SK-N-SH (cell line): ENCODE results near the gene ATP1A2. TPM values are rescaled to one million over a fixed set of nuclear protein-coding genes. Genes with fewer than 3 reads are reported as not detected.

Source experiments
- CTCF ChIA-PET: fragments of 300-600, 350-600 bp; formaldehyde crosslinking; extraction: SDS; loops from one replicate; lab custom pipeline; 2021; lab: Yijun Ruan, JAX
- POLR2A ChIA-PET: fragments of 350-600 bp; sonication (Branson Sonifier 250); formaldehyde crosslinking; extraction: SDS; loops from one replicate; lab custom pipeline; 2020; ENCODE audit warnings: antibody characterized with exemption, inconsistent platforms; lab: Yijun Ruan, JAX
- DNase-seq: peaks from one replicate; pipeline ENCODE4 v3.0.0; 2012
- H2AFZ ChIP-seq: fragments of 200-600 bp; sonication (generic); 2 replicates; pipeline ENCODE4 v1.8.1; 2016; ENCODE audit warnings: antibody characterized with exemption, mild to moderate bottlenecking, low read depth
- H3F3A ChIP-seq: fragments of 200-600 bp; sonication (generic); replicated peaks from 2 replicates; pipeline ENCODE3; 2016; ENCODE audit warnings: antibody characterized with exemption, mild to moderate bottlenecking; ENCODE audit not compliant: insufficient read depth
- H3K27ac ChIP-seq, 2 experiments: fragments of 200-500 bp in 1 of 2; fragments of 200-600 bp in 1 of 2; sonication (Bioruptor generic) in 1 of 2; sonication (generic), shearing (Covaris generic) in 1 of 2; 2 replicates each; pipeline versions ENCODE4 v1.5.1 to v1.6.1; 2014 to 2016; ENCODE audit warnings: low read depth in 2 of 2, inconsistent platforms in 1 of 2, low read length in 1 of 2, mild to moderate bottlenecking in 1 of 2, mixed read lengths in 1 of 2
- H3K27me3 ChIP-seq: fragments of 200-600 bp; sonication (generic), shearing (Covaris generic); 2 replicates; pipeline ENCODE4 v1.6.1; 2016; ENCODE audit warnings: mixed run types; ENCODE audit not compliant: insufficient read depth
- H3K36me3 ChIP-seq, 2 experiments: fragments of 200-500 bp in 1 of 2; fragments of 200-600 bp in 1 of 2; sonication (Bioruptor generic) in 1 of 2; sonication (generic) in 1 of 2; replicated peaks in 1 of 2; 2 replicates each; pipeline versions ENCODE3 to v1.5.1; 2014 to 2016; ENCODE audit warnings: low read length in 1 of 2, mild to moderate bottlenecking in 1 of 2; ENCODE audit not compliant: insufficient read depth in 2 of 2, control insufficient read depth in 1 of 2
- H3K4me1 ChIP-seq, 2 experiments: fragments of 200-500 bp in 1 of 2; fragments of 200-600 bp in 1 of 2; sonication (Bioruptor generic) in 1 of 2; sonication (generic), shearing (Covaris generic) in 1 of 2; 2 replicates each; pipeline versions ENCODE4 v1.5.1 to v1.6.1; 2014 to 2016; ENCODE audit warnings: low read depth in 1 of 2, low read length in 1 of 2, mixed run types in 1 of 2; ENCODE audit not compliant: insufficient read depth in 2 of 2, control insufficient read depth in 1 of 2
- H3K4me2 ChIP-seq: fragments of 200-600 bp; sonication (generic), shearing (Covaris generic); 2 replicates; pipeline ENCODE4 v1.6.1; 2017; ENCODE audit warnings: mixed run types
- H3K4me3 ChIP-seq, 2 experiments: fragments of 200-500 bp in 1 of 2; fragments of 200-600 bp in 1 of 2; sonication (Bioruptor generic) in 1 of 2; sonication (generic), shearing (Covaris generic) in 1 of 2; 2 replicates each; pipeline versions ENCODE4 v1.5.1 to v1.8.1; 2014 to 2016; ENCODE audit warnings: low read depth in 2 of 2, inconsistent platforms in 1 of 2, low read length in 1 of 2, mild to moderate bottlenecking in 1 of 2, mixed read lengths in 1 of 2, moderate library complexity in 1 of 2
- H3K79me2 ChIP-seq: fragments of 200-600 bp; sonication (generic); 2 replicates; pipeline ENCODE4 v1.8.1; 2017; ENCODE audit warnings: mild to moderate bottlenecking; ENCODE audit not compliant: insufficient read depth
- H3K9ac ChIP-seq: fragments of 200-600 bp; sonication (generic); 2 replicates; pipeline ENCODE4 v1.6.1; 2017; ENCODE audit warnings: mixed run types
- H3K9me2 ChIP-seq: fragments of 200-600 bp; sonication (generic); 2 replicates; pipeline ENCODE4 v1.6.1; 2017; ENCODE audit warnings: mixed run types
- H3K9me3 ChIP-seq: fragments of 200-600 bp; sonication (generic); 2 replicates; pipeline ENCODE4 v1.6.1; 2017; ENCODE audit warnings: mixed run types, mild to moderate bottlenecking, moderate library complexity
- H4K20me1 ChIP-seq: fragments of 200-600 bp; sonication (generic); 2 replicates; pipeline ENCODE4 v1.6.1; 2017; ENCODE audit warnings: mild to moderate bottlenecking, mixed run types; ENCODE audit not compliant: insufficient read depth
- ELF1 ChIP-seq: IDR thresholded peaks from 2 replicates; pipeline ENCODE4 v1.4.0; 2012
- EZH2phosphoT487 ChIP-seq: fragments of 200-600 bp; sonication (generic); IDR thresholded peaks from 2 replicates; pipeline ENCODE4 v1.6.1; 2017; ENCODE audit warnings: low read depth, mixed run types, mild to moderate bottlenecking, antibody characterized with exemption, moderate library complexity, borderline replicate concordance
- FOSL2 ChIP-seq: IDR thresholded peaks from 2 replicates; pipeline ENCODE4 v1.4.0; 2012; ENCODE audit warnings: low read depth, mild to moderate bottlenecking, moderate library complexity, borderline replicate concordance
- FOXJ3 ChIP-seq: sonication (generic); formaldehyde crosslinking; IDR thresholded peaks from 2 replicates; pipeline ENCODE4 v1.5.1; 2020; ENCODE audit warnings: mild to moderate bottlenecking, missing genetic modification reagents
- JUND ChIP-seq: IDR thresholded peaks from 2 replicates; pipeline ENCODE4 v1.4.0; 2012
- MAX ChIP-seq: IDR thresholded peaks from 2 replicates; pipeline ENCODE4 v1.4.0; 2012; ENCODE audit warnings: low read depth
- MEF2A ChIP-seq: IDR thresholded peaks from 2 replicates; pipeline ENCODE4 v1.4.0; 2012; ENCODE audit warnings: low read depth, borderline replicate concordance
- NFIC ChIP-seq: IDR thresholded peaks from 2 replicates; pipeline ENCODE4 v1.4.0; 2012; ENCODE audit warnings: borderline replicate concordance
- NRF1 ChIP-seq: IDR thresholded peaks from 2 replicates; pipeline ENCODE4 v1.6.1; 2012; ENCODE audit warnings: low read depth, mild to moderate bottlenecking, low read length
- POLR2AphosphoS5 ChIP-seq: IDR thresholded peaks from 2 replicates; pipeline ENCODE4 v1.6.1; 2012; ENCODE audit warnings: low read depth, low read length
- RCOR1 ChIP-seq: fragments of 150-350 bp; IDR thresholded peaks from 2 replicates; pipeline ENCODE4 v1.6.1; 2017; ENCODE audit warnings: antibody characterized with exemption, low read length
- REST ChIP-seq: IDR thresholded peaks from 2 replicates; pipeline ENCODE4 v1.6.1; 2012; ENCODE audit warnings: mild to moderate bottlenecking, low read depth, low read length, moderate library complexity
- TAF1 ChIP-seq: IDR thresholded peaks from 2 replicates; pipeline ENCODE4 v1.6.1; 2012; ENCODE audit warnings: low read depth, mild to moderate bottlenecking, low read length, moderate library complexity, borderline replicate concordance
- TCF12 ChIP-seq: IDR thresholded peaks from 2 replicates; pipeline ENCODE4 v1.4.0; 2012
- YY1 ChIP-seq: IDR thresholded peaks from 2 replicates; pipeline ENCODE4 v1.4.0; 2012; ENCODE audit warnings: low read depth, mild to moderate bottlenecking
- WGBS: methylation state at CpG from one replicate; pipeline ENCODE4 v1.1.6; 2017; ENCODE audit warnings: low lambda C conversion rate; 5-methylcytosine and 5-hydroxymethylcytosine counted together
- polyA plus RNA-seq, 3 experiments: library from polyadenylated mRNA; depleted of rRNA; stranded (reverse); fragments of >200 nt; gene quantifications; 2 replicates each; pipeline ENCODE4 v1.2.3, GENCODE V29; 2012
- TF ChIP-seq, protein P1 (sequence below): fragments of 200-600 bp; sonication (generic); IDR thresholded peaks from 2 replicates; pipeline ENCODE4 v1.6.1; 2017; ENCODE audit warnings: antibody characterized with exemption, mild to moderate bottlenecking, moderate library complexity

ATP1A2 gene
- polyA plus RNA-seq, 1 of the 3 experiments (the other 2 are of a cell fraction), result 0.07 TPM

- Histone ChIP-seq H3K27me3 (peaks cover 4% of the 10 kb centered on the region; the same call in 1 of the 2 replicates), H3K4me3 (no peak overlapping the region), H3K9me2 (no peaks in the 10 kb centered on the region), H3K9me3 (no peaks in the 10 kb centered on the region), H3K36me3 (no peaks in the 10 kb centered on the region), H3K79me2 (no peaks in the 10 kb centered on the region), H2AFZ (no peak overlapping the region), H3K27ac (no peak overlapping the region), H3K4me2 (no peak overlapping the region), H3K9ac (no peak overlapping the region), H3K4me1 (no peaks in the 10 kb centered on the region), H3F3A (no peaks in the 10 kb centered on the region), H4K20me1 (no peaks in the 10 kb centered on the region)
- ChIA-PET CTCF (interaction anchor here (1.3 kb wide), 1 partner anchor 26 kb away, joined by 3 read pairs; no protein-coding TSS in a partner anchor), POLR2A (no interaction called here)
- no peak for TF ChIP-seq FOSL2
- TF ChIP-seq RCOR1, result no peak
- no peak for TF ChIP-seq YY1
- TF ChIP-seq ELF1, result no peak
- TF ChIP-seq TCF12, result no peak
- no peak for TF ChIP-seq FOXJ3 (CRISPR knock-in tag)
- TF ChIP-seq, protein P1, sequence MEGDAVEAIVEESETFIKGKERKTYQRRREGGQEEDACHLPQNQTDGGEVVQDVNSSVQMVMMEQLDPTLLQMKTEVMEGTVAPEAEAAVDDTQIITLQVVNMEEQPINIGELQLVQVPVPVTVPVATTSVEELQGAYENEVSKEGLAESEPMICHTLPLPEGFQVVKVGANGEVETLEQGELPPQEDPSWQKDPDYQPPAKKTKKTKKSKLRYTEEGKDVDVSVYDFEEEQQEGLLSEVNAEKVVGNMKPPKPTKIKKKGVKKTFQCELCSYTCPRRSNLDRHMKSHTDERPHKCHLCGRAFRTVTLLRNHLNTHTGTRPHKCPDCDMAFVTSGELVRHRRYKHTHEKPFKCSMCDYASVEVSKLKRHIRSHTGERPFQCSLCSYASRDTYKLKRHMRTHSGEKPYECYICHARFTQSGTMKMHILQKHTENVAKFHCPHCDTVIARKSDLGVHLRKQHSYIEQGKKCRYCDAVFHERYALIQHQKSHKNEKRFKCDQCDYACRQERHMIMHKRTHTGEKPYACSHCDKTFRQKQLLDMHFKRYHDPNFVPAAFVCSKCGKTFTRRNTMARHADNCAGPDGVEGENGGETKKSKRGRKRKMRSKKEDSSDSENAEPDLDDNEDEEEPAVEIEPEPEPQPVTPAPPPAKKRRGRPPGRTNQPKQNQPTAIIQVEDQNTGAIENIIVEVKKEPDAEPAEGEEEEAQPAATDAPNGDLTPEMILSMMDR, result no peak
- no peak for TF ChIP-seq MEF2A
- TF ChIP-seq NRF1, result no peak
- no peak for TF ChIP-seq TAF1
- no peak for TF ChIP-seq REST
- no peak for TF ChIP-seq NFIC
- TF ChIP-seq JUND, result no peak
- TF ChIP-seq MAX, result no peak
- no peak for TF ChIP-seq POLR2AphosphoS5
- TF ChIP-seq EZH2phosphoT487, result no peak
- 54% methylated on average over 20 of the region's 20 CpGs for WGBS
- DNase-seq, result no peak
These were observed 19.4 kb downstream of the ATP1A2 start for GRCh38 chr1:160134791-160135572.
